Measurements from ENCODE around the gene MACF1. TPM values are rescaled to one million over a fixed set of nuclear protein-coding genes. Genes with fewer than 3 reads are reported as not detected.

Gene MACF1
- total and polyA plus RNA-seq, 2 of the 13 experiments (the other 11 are each of a cell fraction or from before 2014, with no cell fraction given) = 36.7 to 65.4 TPM

- TF ChIP-seq MNT (IDR thresholded peaks at IDR 0.05) (peak; percentile 31; the same call in 1 of the 2 replicates), ZBTB1 (CRISPR knock-in tag; IDR thresholded peaks at IDR 0.05; ENCODE audit: borderline replicate concordance) (no peak), ZNF329 (CRISPR knock-in tag; IDR thresholded peaks at IDR 0.05; ENCODE audit: low read depth) (no peak), ZNF225 (CRISPR knock-in tag; IDR thresholded peaks at IDR 0.05) (no peak)
Measured at GRCh38 chr1:39214998-39215873, 10.7 kb downstream of the MACF1 start (continued).

- ATAC-seq (no peak), FAIRE-seq (no peak), DNase-seq (ENCODE audit: low spot score) (no peak)
- H3K4me3 ChIP-seq (replicated peaks in 1 of 3; ENCODE audit: insufficient read depth in 1 of 3, low read depth in 2 of 3, low read length in 3 of 3) = no peak overlapping the region
- ChIA-PET CTCF (ENCODE audit: low intra/inter-chr PET ratio, low total read pairs) (no interaction called here), POLR2A (interaction anchor here (2.0 kb wide), 1 partner anchor 58 kb away, joined by 9 read pairs; no protein-coding TSS in a partner anchor)
- H3K36me3 ChIP-seq (replicated peaks in 1 of 2; ENCODE audit: control insufficient read depth in 1 of 2, insufficient read depth in 2 of 2, low read length in 2 of 2) = no peaks in the 10 kb centered on the region; a peak in 1 of 5 replicates
- peak overlapping the region; percentile 96 for H3K4me2 ChIP-seq (ENCODE audit: low read depth, low read length)
- in situ Hi-C loops (cut with HindIII; ENCODE audit: extremely low pct_ligation_motif_present, low pct_unique_long_range_greater_than_20kb) = no loop called here
- no peaks in the 10 kb centered on the region for H3K9me3 ChIP-seq (ENCODE audit: low read length)
- H3K4me1 ChIP-seq (ENCODE audit: insufficient read depth, low read length) = peaks cover 89% of the 10 kb centered on the region
- intact Hi-C loops (cut with micrococcal nuclease; ENCODE audit: unreplicated experiment) = no loop called here
- 82% methylated on average over 4 of the region's 4 CpGs for WGBS (ENCODE audit: low lambda C conversion rate)
- H3K9ac ChIP-seq (ENCODE audit: insufficient read depth, low read depth, low read length) = 0 out of 2 replicates have a peak overlapping the region, but pooled peaks have one; percentile 10
- H3K27ac ChIP-seq (ENCODE audit: extremely low read length, insufficient read depth, low read length) = peak overlapping the region; percentile 93
- H4K20me1 ChIP-seq (ENCODE audit: insufficient read depth, low read length) = peaks cover 12% of the 10 kb centered on the region
- no TSS peak for BruUV-seq (replicated peaks)
- no peak overlapping the region for H2AFZ ChIP-seq (ENCODE audit: low read length)
- H3K27me3 ChIP-seq (ENCODE audit: control insufficient read depth in 1 of 2, insufficient read depth in 2 of 2, low read length in 2 of 2) = no peaks in the 10 kb centered on the region
- H3K79me2 ChIP-seq (ENCODE audit: insufficient read depth, low read length) = peaks cover 21% of the 10 kb centered on the region
- TF ChIP-seq ZNF276 (CRISPR knock-in tag; IDR thresholded peaks at IDR 0.05; ENCODE audit: low read depth) = no peak
- no peak for TF ChIP-seq ZNF792 (CRISPR knock-in tag; IDR thresholded peaks at IDR 0.05)
- no peak for TF ChIP-seq ZNF576 (CRISPR knock-in tag; IDR thresholded peaks at IDR 0.05)
- TF ChIP-seq ZSCAN5A (CRISPR knock-in tag; IDR thresholded peaks at IDR 0.05; ENCODE audit: borderline replicate concordance) = no peak
- TF ChIP-seq ZSCAN12 (CRISPR knock-in tag; IDR thresholded peaks at IDR 0.05) = no peak
- no peak for TF ChIP-seq ZNF841 (CRISPR knock-in tag; IDR thresholded peaks at IDR 0.05; ENCODE audit: borderline replicate concordance)
- TF ChIP-seq POLR2AphosphoS2 (IDR thresholded peaks at IDR 0.05; ENCODE audit: low read depth, low read length) = no peak
- no peak for TF ChIP-seq ATF5 (CRISPR knock-in tag; IDR thresholded peaks at IDR 0.05; ENCODE audit: low read depth)
- no peak for TF ChIP-seq ZNF17 (CRISPR knock-in tag; IDR thresholded peaks at IDR 0.05)
- TF ChIP-seq SP140L (CRISPR knock-in tag; IDR thresholded peaks at IDR 0.05; ENCODE audit: borderline replicate concordance) = no peak
- TF ChIP-seq ZNF3 (CRISPR knock-in tag; IDR thresholded peaks at IDR 0.05) = no peak
- no peak for TF ChIP-seq NR2F2 (IDR thresholded peaks at IDR 0.05; ENCODE audit: borderline replicate concordance, low read depth)
Measured at GRCh38 chr1:39216771-39217170, 12.3 kb downstream of the MACF1 start.

All from HepG2 (cell line).